Body of pancreas (tissue), 4 donors: ENCODE results near the gene SCFD2. TPM values are rescaled to one million over a fixed set of nuclear protein-coding genes. Genes with fewer than 3 reads are reported as not detected.
"Not testable (repeated sequence)": the region's sequence is repeated elsewhere in the genome, so short reads cannot be mapped to it uniquely, and the experiment has no call there.

ENCODE experiments used
- ATAC-seq: fragments of 150-250 bp; one replicate; pipeline ENCODE4 v1.9.1; 2016
- DNase-seq, 4 donors: peaks; one replicate each; pipeline ENCODE4 v3.0.0-alpha.2; 2019
- H3K27ac ChIP-seq, 4 donors: fragments of 200-600 bp; sonication (generic); 1 replicate in 3 of 4; 2 replicates in 1 of 4; pipeline versions ENCODE4 v1.5.1 to v1.6.1; 2016 to 2019; ENCODE audit warnings: mild to moderate bottlenecking in 1 of 4, mixed read lengths in 1 of 4, moderate library complexity in 1 of 4
- H3K27me3 ChIP-seq, 2 donors: fragments of 200-600 bp; sonication (generic); one replicate each; pipeline ENCODE4 v1.6.0; 2016; ENCODE audit warnings: mild to moderate bottlenecking in 1 of 2
- H3K36me3 ChIP-seq, 2 donors: fragments of 200-600 bp; sonication (generic); replicated peaks in 1 of 2; 2 replicates each; pipeline ENCODE4 v1.5.1; 2016; ENCODE audit warnings: low read depth in 2 of 2; ENCODE audit not compliant: insufficient read depth in 1 of 2
- H3K4me1 ChIP-seq: fragments of 200-600 bp; sonication (generic); one replicate; pipeline ENCODE4 v1.6.0; 2016
- H3K4me3 ChIP-seq, 2 donors: fragments of 200-600 bp; sonication (generic); 1 replicate in 1 of 2; 2 replicates in 1 of 2; pipeline ENCODE4 v1.5.1; 2016 to 2019
- H3K9me3 ChIP-seq, 3 donors: fragments of 200-600 bp; sonication (generic); 1 replicate in 2 of 3; 2 replicates in 1 of 3; pipeline ENCODE4 v1.5.1; 2016
- POLR2A ChIP-seq, 3 donors: fragments of 450-650 bp; IDR thresholded peaks; one replicate each; pipeline ENCODE4 v1.6.1; 2016; ENCODE audit warnings: antibody characterized with exemption in 3 of 3, mild to moderate bottlenecking in 2 of 3
- WGBS, 2 donors: methylation state at CpG; one replicate each; pipeline ENCODE4 v1.1.5; 2017; 5-methylcytosine and 5-hydroxymethylcytosine counted together
- intact Hi-C: fragments of 100-400 bp; cut with DNase I; formaldehyde crosslinking; loops from one replicate; pipeline ENCODE4 v1.15.1; 2023
- total RNA-seq, 2 donors: library from RNA; depleted of rRNA; stranded (reverse); fragments of >200 nt; gene quantifications; one replicate each; pipeline ENCODE4 v1.1.0, GENCODE V29; 2016
- TF ChIP-seq, protein P1 (sequence below), 7 experiments: fragments of 450-650 bp in 4 of 7; fragments of 200-600 bp in 3 of 7; sonication (generic) in 3 of 7; IDR thresholded peaks; one replicate each; pipeline ENCODE4 v1.5.1; 2016 to 2019; ENCODE audit warnings: antibody characterized with exemption in 7 of 7

The SCFD2 gene
- total RNA-seq, 2 donors from 2014 or later = 17.9 to 53.7 TPM

DNA sequence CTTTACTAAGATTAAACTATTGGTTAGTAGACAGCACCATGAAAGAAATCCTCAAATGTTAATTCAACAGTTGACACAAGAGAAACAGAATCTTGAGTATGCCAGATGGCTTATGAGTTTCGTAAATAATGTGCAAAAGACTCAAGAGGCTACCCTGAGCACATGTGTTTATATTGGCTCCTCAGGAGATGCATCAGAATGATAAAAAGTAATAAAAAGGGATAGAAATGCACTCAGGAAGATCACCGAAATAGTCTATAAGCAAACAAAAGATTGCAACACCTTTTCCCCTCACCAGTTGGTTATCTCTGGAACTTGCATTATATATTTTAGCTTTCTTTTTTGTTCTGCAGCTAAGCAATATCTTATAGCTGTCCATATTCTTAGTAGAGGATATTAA lies 84.4 kb downstream of the SCFD2 start:
- H3K27ac ChIP-seq = no peak overlapping the region
- no peak for ATAC-seq

DNA sequence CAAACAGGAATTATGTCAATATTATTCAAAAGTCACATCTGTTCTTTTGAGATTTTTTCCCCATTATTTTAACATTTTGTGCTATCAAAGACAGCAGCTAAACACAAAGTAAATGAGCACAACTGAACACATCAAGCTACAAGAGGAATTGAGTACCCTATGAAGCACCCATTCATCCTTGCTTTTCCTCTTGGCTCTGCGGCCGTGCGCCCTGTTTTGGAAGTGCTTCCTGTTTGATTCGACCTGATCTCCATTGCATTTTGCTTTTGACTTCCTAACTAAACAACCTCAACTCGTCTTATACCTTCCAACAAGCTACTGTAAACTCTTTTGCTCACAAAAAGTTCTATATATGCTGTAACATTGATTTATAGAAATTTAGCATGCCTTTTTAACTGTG lies 85.0 kb downstream of the SCFD2 start:
- ATAC-seq (no peak), DNase-seq (no peak)
- TF ChIP-seq, protein P1, sequence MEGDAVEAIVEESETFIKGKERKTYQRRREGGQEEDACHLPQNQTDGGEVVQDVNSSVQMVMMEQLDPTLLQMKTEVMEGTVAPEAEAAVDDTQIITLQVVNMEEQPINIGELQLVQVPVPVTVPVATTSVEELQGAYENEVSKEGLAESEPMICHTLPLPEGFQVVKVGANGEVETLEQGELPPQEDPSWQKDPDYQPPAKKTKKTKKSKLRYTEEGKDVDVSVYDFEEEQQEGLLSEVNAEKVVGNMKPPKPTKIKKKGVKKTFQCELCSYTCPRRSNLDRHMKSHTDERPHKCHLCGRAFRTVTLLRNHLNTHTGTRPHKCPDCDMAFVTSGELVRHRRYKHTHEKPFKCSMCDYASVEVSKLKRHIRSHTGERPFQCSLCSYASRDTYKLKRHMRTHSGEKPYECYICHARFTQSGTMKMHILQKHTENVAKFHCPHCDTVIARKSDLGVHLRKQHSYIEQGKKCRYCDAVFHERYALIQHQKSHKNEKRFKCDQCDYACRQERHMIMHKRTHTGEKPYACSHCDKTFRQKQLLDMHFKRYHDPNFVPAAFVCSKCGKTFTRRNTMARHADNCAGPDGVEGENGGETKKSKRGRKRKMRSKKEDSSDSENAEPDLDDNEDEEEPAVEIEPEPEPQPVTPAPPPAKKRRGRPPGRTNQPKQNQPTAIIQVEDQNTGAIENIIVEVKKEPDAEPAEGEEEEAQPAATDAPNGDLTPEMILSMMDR (IDR thresholded peaks at IDR 0.05) = no peak
- TF ChIP-seq POLR2A (IDR thresholded peaks at IDR 0.05) = no peak
- Histone ChIP-seq H3K36me3 (no peaks in the 10 kb centered on the region), H3K9me3 (no peaks in the 10 kb centered on the region), H3K27me3 (no peaks in the 10 kb centered on the region), H3K4me1 (no peaks in the 10 kb centered on the region), H3K4me3 (no peak overlapping the region), H3K27ac (no peak overlapping the region)
- 84 to 92% methylated on average over 5 of the region's 5 CpGs for WGBS, 2 donors
- intact Hi-C loops = no loop called here

More for the DNA sequence above, 84.4 kb downstream of the SCFD2 start:
- TF ChIP-seq, protein P1 (IDR thresholded peaks at IDR 0.05) = no peak
- no peak for TF ChIP-seq POLR2A (IDR thresholded peaks at IDR 0.05)
- Histone ChIP-seq H3K36me3 (no peaks in the 10 kb centered on the region), H3K9me3 (no peaks in the 10 kb centered on the region), H3K4me3 (no peak overlapping the region), H3K4me1 (no peaks in the 10 kb centered on the region), H3K27me3 (no peaks in the 10 kb centered on the region)
- DNase-seq = no peak
- intact Hi-C loops = no loop called here
- WGBS, 2 donors = 84 to 89% methylated on average over 2 of the region's 2 CpGs

DNA sequence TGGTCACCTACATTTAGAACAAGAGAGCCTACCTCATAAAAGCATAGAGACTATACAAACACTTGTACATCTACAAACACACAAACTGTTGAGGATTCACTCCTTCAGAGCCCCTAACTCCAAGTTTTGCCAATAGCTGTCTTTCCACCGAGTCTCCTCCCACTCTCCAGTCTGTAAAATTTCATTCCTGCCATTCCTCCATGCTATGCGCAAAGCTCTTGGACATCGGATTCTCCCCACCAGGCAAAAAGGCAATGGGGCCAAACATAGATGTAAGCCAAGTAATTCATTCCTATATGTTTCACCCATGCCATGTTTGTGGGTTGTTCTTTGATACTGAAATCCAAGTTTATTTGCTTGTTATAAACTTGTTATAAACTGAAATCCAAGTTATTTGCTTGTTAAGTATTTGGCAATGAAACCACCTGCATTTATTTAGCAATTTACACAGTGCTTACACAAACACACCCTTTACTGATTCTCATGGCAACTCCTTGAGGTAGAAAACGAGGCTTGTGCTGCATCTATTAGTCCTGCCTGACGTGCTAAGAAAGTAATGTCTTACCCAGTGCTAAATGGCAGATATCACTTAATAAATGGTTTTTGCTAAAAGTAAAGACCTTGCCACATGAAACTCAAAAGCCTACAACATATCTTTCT lies 91.1 kb downstream of the SCFD2 start:
- WGBS, 2 donors = 89 to 92% methylated on average over 5 of the region's 5 CpGs
- ATAC-seq (no peak), DNase-seq (no peak)
- Histone ChIP-seq H3K36me3 (no peaks in the 10 kb centered on the region), H3K27ac (no peak overlapping the region), H3K4me1 (no peaks in the 10 kb centered on the region), H3K4me3 (no peak overlapping the region), H3K27me3 (no peaks in the 10 kb centered on the region), H3K9me3 (no peaks in the 10 kb centered on the region)
- TF ChIP-seq POLR2A (IDR thresholded peaks at IDR 0.05) = no peak
- TF ChIP-seq, protein P1 (IDR thresholded peaks at IDR 0.05) = no peak
- intact Hi-C loops = no loop called here

DNA sequence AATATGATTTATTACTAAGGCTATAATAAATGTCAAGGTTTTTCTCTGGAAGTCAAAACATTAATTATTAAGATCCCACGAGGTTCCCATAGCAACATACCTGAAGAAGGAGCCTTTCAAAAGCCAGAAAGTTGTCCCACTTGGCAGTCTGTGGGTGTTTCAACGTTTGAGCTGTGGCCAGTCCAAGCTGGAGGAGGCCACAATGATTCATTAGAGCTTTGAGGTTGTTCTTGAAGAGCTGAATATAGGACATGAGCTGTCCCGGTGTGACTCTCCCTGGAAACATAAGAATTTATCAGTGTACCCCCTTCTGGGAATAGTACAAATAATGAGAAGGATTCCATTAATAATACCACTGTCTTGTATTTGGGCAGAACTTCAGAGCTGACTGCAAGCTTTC lies 92.1 kb downstream of the SCFD2 start:
- no peak for ATAC-seq
- H3K27me3 ChIP-seq = no peaks in the 10 kb centered on the region
- no peaks in the 10 kb centered on the region for H3K9me3 ChIP-seq
- 24 to 38% methylated on average over 3 of the region's 3 CpGs for WGBS, 2 donors
- intact Hi-C loops = no loop called here
- DNase-seq = no peak
- H3K36me3 ChIP-seq = no peaks in the 10 kb centered on the region
- no peaks in the 10 kb centered on the region for H3K4me1 ChIP-seq
- TF ChIP-seq POLR2A (IDR thresholded peaks at IDR 0.05) = no peak
- TF ChIP-seq, protein P1 (IDR thresholded peaks at IDR 0.05) = no peak
- no peak overlapping the region for H3K4me3 ChIP-seq
- no peak overlapping the region for H3K27ac ChIP-seq

DNA sequence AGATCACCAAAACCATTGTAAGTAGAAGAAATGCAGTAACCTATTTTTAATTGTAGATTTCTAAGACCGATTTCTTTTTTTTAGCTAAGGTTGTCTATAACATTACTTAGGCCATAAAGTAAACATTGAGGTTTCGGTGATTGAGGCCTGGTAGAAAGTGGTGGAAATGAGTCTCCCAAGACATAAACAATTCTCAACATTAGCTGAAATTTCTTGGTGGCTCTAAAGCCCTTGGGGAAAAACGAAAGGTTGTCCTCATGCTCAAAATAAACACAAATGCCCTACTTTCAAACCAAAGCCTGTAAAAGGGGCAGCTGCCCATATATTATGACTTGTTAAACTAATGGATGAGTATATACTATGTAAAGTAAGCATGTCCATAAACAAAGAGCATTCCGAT lies 98.8 kb downstream of the SCFD2 start:
- DNase-seq (no peak), ATAC-seq (no peak)
- H3K9me3 ChIP-seq = no peaks in the 10 kb centered on the region
- H3K36me3 ChIP-seq = no peaks in the 10 kb centered on the region
- intact Hi-C loops = no loop called here
- 86 to 95% methylated on average over 4 of the region's 4 CpGs for WGBS, 2 donors
- H3K4me1 ChIP-seq = no peaks in the 10 kb centered on the region
- no peaks in the 10 kb centered on the region for H3K27me3 ChIP-seq
- no peak overlapping the region for H3K4me3 ChIP-seq
- TF ChIP-seq, protein P1 (IDR thresholded peaks at IDR 0.05) = no peak
- TF ChIP-seq POLR2A (IDR thresholded peaks at IDR 0.05) = no peak
- H3K27ac ChIP-seq = no peak overlapping the region

DNA sequence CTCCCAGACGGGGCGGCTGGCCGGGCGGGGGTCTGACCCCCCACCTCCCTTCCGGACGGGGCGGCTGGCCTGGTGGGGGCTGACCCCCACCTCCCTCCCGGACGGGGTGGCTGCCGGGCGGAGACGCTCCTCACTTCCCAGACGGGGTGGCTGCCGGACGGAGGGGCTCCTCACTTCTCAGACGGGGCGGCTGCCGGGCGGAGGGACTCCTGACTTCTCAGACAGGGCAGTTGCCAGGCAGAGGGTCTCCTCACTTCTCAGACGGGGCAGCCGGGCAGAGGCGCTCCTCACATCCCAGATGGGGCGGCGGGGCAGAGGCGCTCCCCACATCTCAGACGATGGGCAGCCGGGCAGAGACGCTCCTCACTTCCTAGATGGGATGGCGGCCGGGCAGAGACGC lies 109.9 kb downstream of the SCFD2 start:
- intact Hi-C loops, ATAC-seq, H3K9me3 ChIP-seq, H3K27ac ChIP-seq, H3K27me3 ChIP-seq, H3K4me1 ChIP-seq, H3K4me3 ChIP-seq, DNase-seq, H3K36me3 ChIP-seq: not testable (repeated sequence)
- 95% methylated on average over 11 of the region's 31 CpGs; no CpG with 5 or more reads in 1 of the 2 donors for WGBS, 2 donors
